ENCODE results near the gene EMC10. TPM values are rescaled to one million over a fixed set of nuclear protein-coding genes. Genes with fewer than 3 reads are reported as not detected.

EMC10 gene
- total and polyA plus RNA-seq, 10 of the 15 experiments (the other 5 are each of a cell fraction or from before 2014, with no cell fraction given): 2.5 to 77.3 (median 20.3) TPM

GRCh38 chr19:50511069-50511822, 34.9 kb downstream of the EMC10 start, which contains the start of gene JOSD2:
Gene JOSD2 (minus strand): TSS chr19:50511191. CDS start chr19:50510431, 760 bp downstream.
- ChIA-PET CTCF (interaction anchor here (0.6 to 2.4 kb wide), 8 partner anchors 23 to 220 kb away, joined by 3 to 10 read pairs (median 4); no protein-coding TSS in a partner anchor), POLR2A (interaction anchor here (1.2 kb wide), 1 partner anchor 153 kb away, joined by 4 read pairs; no protein-coding TSS in a partner anchor), RAD21 (ENCODE audit: unreplicated experiment) (interaction anchor here (0.6 to 1.4 kb wide), 5 partner anchors 17 to 272 kb away, joined by 3 to 4 read pairs (median 3); no protein-coding TSS in a partner anchor), SMC1A (ENCODE audit: uncharacterized antibody, unreplicated experiment) (interaction anchor here (0.6 kb wide), 1 partner anchor 158 kb away, joined by 4 read pairs; no protein-coding TSS in a partner anchor)
- in situ Hi-C loops (cut with MboI) (no loop called here), intact Hi-C loops (cut with micrococcal nuclease; ENCODE audit: unreplicated experiment) (no loop called here)
- Histone ChIP-seq H4K20me1 (ENCODE audit: control insufficient read depth, insufficient read depth) (no peaks in the 10 kb centered on the region), H3K4me3 (peak within 1 kb of the TSS; percentile 81), H3K9ac (ENCODE audit: control insufficient read depth, insufficient read depth, low read length) (peak within 1 kb of the TSS; percentile 80), H3K27ac (ENCODE audit: control insufficient read depth, insufficient read depth) (peak within 1 kb of the TSS; percentile 67), H3K9me3 (replicated peaks; ENCODE audit: control insufficient read depth, insufficient read depth, low read length) (no peaks in the 10 kb centered on the region), H3K4me1 (ENCODE audit: control insufficient read depth, insufficient read depth, low read length) (peaks cover 3% of the 10 kb centered on the region; the same call in 1 of the 2 replicates), H3K4me2 (ENCODE audit: control insufficient read depth, insufficient read depth) (peak within 1 kb of the TSS; percentile 99), H3K27me3 (replicated peaks in 1 of 2; ENCODE audit: control insufficient read depth in 2 of 2, insufficient read depth in 2 of 2, low read length in 1 of 2) (no peaks in the 10 kb centered on the region), H3K79me2 (ENCODE audit: control insufficient read depth, insufficient read depth, low read length) (no peaks in the 10 kb centered on the region), H2AFZ (ENCODE audit: control insufficient read depth, low read depth, low read length) (peak within 1 kb of the TSS; percentile 82), H3K36me3 (ENCODE audit: control insufficient read depth in 2 of 2, insufficient read depth in 2 of 2, low read length in 1 of 2) (no peaks in the 10 kb centered on the region)
- WGBS (ENCODE audit: insufficient coverage, insufficient replicate concordance, low lambda C conversion rate, missing lambda C conversion rate): under 1% methylated on average over 66 of the region's 69 CpGs
- DNase-seq (ENCODE audit: low read depth, low spot score): peak; percentile 94
- peak; percentile 99 for FAIRE-seq
- ATAC-seq: peak; percentile 98
- BruUV-seq (replicated peaks): no TSS peak
- TF ChIP-seq POLR2AphosphoS5 (IDR thresholded peaks at IDR 0.05; ENCODE audit: low read length): no peak; the same call in 1 of the 2 replicates
- TF ChIP-seq BMI1 (IDR thresholded peaks at IDR 0.05; ENCODE audit: borderline replicate concordance): no peak
- TF ChIP-seq CHD1 (IDR thresholded peaks at IDR 0.05; ENCODE audit: low read depth, low read length): no peak
- TF ChIP-seq E4F1 (IDR thresholded peaks at IDR 0.05; ENCODE audit: borderline replicate concordance, partially characterized antibody): peak; percentile 83
- TF ChIP-seq ZBED1 (IDR thresholded peaks at IDR 0.05; ENCODE audit: borderline replicate concordance): 0 out of 2 replicates have a peak, but pooled peaks have one; percentile 43
- TF ChIP-seq HCFC1 (IDR thresholded peaks at IDR 0.05; ENCODE audit: low read length): peak; percentile 98
- TF ChIP-seq SIN3A (IDR thresholded peaks at IDR 0.05; ENCODE audit: low read depth, low read length): peak; percentile 57; the same call in 1 of the 2 replicates
- TF ChIP-seq MTA2 (IDR thresholded peaks at IDR 0.05; ENCODE audit: low read depth): no peak
- 0 out of 2 replicates have a peak, but pooled peaks have one; percentile 33 for TF ChIP-seq ESRRA (IDR thresholded peaks at IDR 0.05; ENCODE audit: low read length)
- no peak for TF ChIP-seq ZNF274 (IDR thresholded peaks at IDR 0.05; ENCODE audit: insufficient read depth, insufficient read length)
- no peak for TF ChIP-seq SUPT20H (IDR thresholded peaks at IDR 0.05; ENCODE audit: borderline replicate concordance, control insufficient read depth, low read depth, low read length)
- TF ChIP-seq BCLAF1 (IDR thresholded peaks at IDR 0.05): no peak
- TF ChIP-seq USF1 (IDR thresholded peaks at IDR 0.05; ENCODE audit: borderline replicate concordance, extremely low read length, insufficient read depth, low read depth, low read length): peak; percentile 46
- no peak for TF ChIP-seq FOXK2 (IDR thresholded peaks at IDR 0.05)
- peak; percentile 90 for TF ChIP-seq GABPA (IDR thresholded peaks at IDR 0.05; ENCODE audit: low read depth)
- TF ChIP-seq ZNF207 (IDR thresholded peaks at IDR 0.05; ENCODE audit: borderline replicate concordance): no peak
- TF ChIP-seq NFYB (IDR thresholded peaks at IDR 0.05; ENCODE audit: insufficient read depth, low read depth, low read length): 0 out of 2 replicates have a peak, but pooled peaks have one; percentile 23
